ENCODE results near the gene PRKG1.

PRKG1 gene

GRCh38 chr10:52212802-52213201 is 1138.5 kb downstream of the PRKG1 start:
- TF ChIP-seq CTCF (IDR thresholded peaks at IDR 0.05; ENCODE audit: low read depth, low read length) = no peak
- H3K4me3 ChIP-seq (ENCODE audit: low read depth, low read length) = no peak overlapping the region

GRCh38 chr10:52213321-52213752 is 1139.0 kb downstream of the PRKG1 start:
- no peak overlapping the region for H3K4me3 ChIP-seq (ENCODE audit: low read depth, low read length)
- no peak for TF ChIP-seq CTCF (IDR thresholded peaks at IDR 0.05; ENCODE audit: low read depth, low read length)

GRCh38 chr10:52215745-52216361 is 1141.6 kb downstream of the PRKG1 start:
- no peak overlapping the region for H3K4me3 ChIP-seq (ENCODE audit: low read depth, low read length)

GRCh38 chr10:52216852-52217251 is 1142.6 kb downstream of the PRKG1 start:
- H3K4me3 ChIP-seq (ENCODE audit: low read depth, low read length) = no peak overlapping the region
- no peak for TF ChIP-seq CTCF (IDR thresholded peaks at IDR 0.05; ENCODE audit: low read depth, low read length)

More at GRCh38 chr10:52215745-52216361, 1141.6 kb downstream of the PRKG1 start:
- TF ChIP-seq CTCF (IDR thresholded peaks at IDR 0.05; ENCODE audit: low read depth, low read length) = peak; percentile 33

GRCh38 chr10:52217531-52217930 is 1143.2 kb downstream of the PRKG1 start:
- TF ChIP-seq CTCF (IDR thresholded peaks at IDR 0.05; ENCODE audit: low read depth, low read length) = no peak
- H3K4me3 ChIP-seq (ENCODE audit: low read depth, low read length) = no peak overlapping the region

GRCh38 chr10:52220947-52221346 is 1146.7 kb downstream of the PRKG1 start:
- no peak for TF ChIP-seq CTCF (IDR thresholded peaks at IDR 0.05; ENCODE audit: low read depth, low read length)
- H3K4me3 ChIP-seq (ENCODE audit: low read depth, low read length) = no peak overlapping the region

GRCh38 chr10:52221923-52222322 is 1147.6 kb downstream of the PRKG1 start:
- no peak overlapping the region for H3K4me3 ChIP-seq (ENCODE audit: low read depth, low read length)
- TF ChIP-seq CTCF (IDR thresholded peaks at IDR 0.05; ENCODE audit: low read depth, low read length) = no peak
